ENCODE results near the gene CYGB.

CYGB gene

GRCh38 chr17:76554131-76554530 is 16.6 kb upstream of the CYGB start:
- Histone ChIP-seq H3K27ac (ENCODE audit: low read length, poor library complexity, severe bottlenecking) (no peak overlapping the region), H2BK12ac (ENCODE audit: low read length in 2 of 2) (no peak overlapping the region), H3K4me3 (ENCODE audit: insufficient read depth in 1 of 2, low read depth in 1 of 2, low read length in 2 of 2) (no peak overlapping the region), H2BK120ac (ENCODE audit: low read depth, low read length) (no peak overlapping the region), H4K91ac (ENCODE audit: low read length) (no peak overlapping the region), H3K9ac (ENCODE audit: low read length) (no peak overlapping the region), H3K9me3 (ENCODE audit: control insufficient read depth, low read length) (no peaks in the 10 kb centered on the region), H3K79me1 (replicated peaks; ENCODE audit: low read length, poor library complexity, severe bottlenecking) (peaks cover 5% of the 10 kb centered on the region), H3K4me1 (ENCODE audit: control insufficient read depth, insufficient read depth, low read depth, low read length) (peaks cover 14% of the 10 kb centered on the region), H3K23ac (ENCODE audit: low read length in 2 of 2) (no peak overlapping the region), H2AK5ac (ENCODE audit: low read length, severe bottlenecking) (no peak overlapping the region), H3K14ac (ENCODE audit: low read length in 2 of 2) (no peak overlapping the region), H4K8ac (ENCODE audit: low read length) (no peak overlapping the region), H3K4me2 (ENCODE audit: low read length, poor library complexity, severe bottlenecking) (no peak overlapping the region), H3K4ac (ENCODE audit: low read depth in 1 of 2, low read length in 2 of 2) (no peak overlapping the region), H2BK5ac (ENCODE audit: low read depth, low read length, poor library complexity, severe bottlenecking) (no peak overlapping the region), H3K27me3 (ENCODE audit: control insufficient read depth in 1 of 2, insufficient read depth in 1 of 2, low read length in 2 of 2) (no peaks in the 10 kb centered on the region), H3K36me3 (ENCODE audit: control insufficient read depth in 1 of 2, insufficient read depth in 2 of 2, low read depth in 1 of 2, low read length in 2 of 2) (peaks cover 0 to 3% of the 10 kb centered on the region in 2 experiments), H3K18ac (ENCODE audit: low read depth in 1 of 2, low read length in 2 of 2) (no peak overlapping the region), H2BK15ac (ENCODE audit: low read depth, poor library complexity, severe bottlenecking) (no peak overlapping the region), H2AFZ (ENCODE audit: low read depth, low read length) (no peak overlapping the region)
- WGBS, result 81% methylated on average over 6 of the region's 6 CpGs
- no peak for DNase-seq

- Histone ChIP-seq H3K14ac (ENCODE audit: low read length in 2 of 2) (peak overlapping the region in 1 of 2 experiments; percentile 68), H2AK5ac (ENCODE audit: low read length, severe bottlenecking) (peak overlapping the region; percentile 91), H3K9me3 (ENCODE audit: control insufficient read depth, low read length) (no peaks in the 10 kb centered on the region), H3K4me2 (ENCODE audit: low read length, poor library complexity, severe bottlenecking) (no peak overlapping the region), H2AFZ (ENCODE audit: low read depth, low read length) (no peak overlapping the region), H3K4ac (ENCODE audit: low read depth in 1 of 2, low read length in 2 of 2) (no peak overlapping the region), H3K27ac (ENCODE audit: low read length, poor library complexity, severe bottlenecking) (no peak overlapping the region), H3K18ac (ENCODE audit: low read depth in 1 of 2, low read length in 2 of 2) (peak overlapping the region in 1 of 2 experiments; percentile 65), H3K79me1 (replicated peaks; ENCODE audit: low read length, poor library complexity, severe bottlenecking) (peaks cover 5% of the 10 kb centered on the region), H2BK12ac (ENCODE audit: low read length in 2 of 2) (peak overlapping the region in 1 of 2 experiments; percentile 85), H3K36me3 (ENCODE audit: control insufficient read depth in 1 of 2, insufficient read depth in 2 of 2, low read depth in 1 of 2, low read length in 2 of 2) (peaks cover 0 to 3% of the 10 kb centered on the region in 2 experiments), H2BK5ac (ENCODE audit: low read depth, low read length, poor library complexity, severe bottlenecking) (no peak overlapping the region), H3K23ac (ENCODE audit: low read length in 2 of 2) (no peak overlapping the region), H2BK120ac (ENCODE audit: low read depth, low read length) (no peak overlapping the region), H3K9ac (ENCODE audit: low read length) (no peak overlapping the region), H3K4me1 (ENCODE audit: control insufficient read depth, insufficient read depth, low read depth, low read length) (peaks cover 12% of the 10 kb centered on the region), H4K91ac (ENCODE audit: low read length) (no peak overlapping the region), H4K8ac (ENCODE audit: low read length) (no peak overlapping the region), H2BK15ac (ENCODE audit: low read depth, poor library complexity, severe bottlenecking) (peak overlapping the region; percentile 33), H3K27me3 (ENCODE audit: control insufficient read depth in 1 of 2, insufficient read depth in 1 of 2, low read length in 2 of 2) (no peaks in the 10 kb centered on the region), H3K4me3 (ENCODE audit: insufficient read depth in 1 of 2, low read depth in 1 of 2, low read length in 2 of 2) (no peak overlapping the region)
- 96% methylated on average over 6 of the region's 8 CpGs for WGBS
- DNase-seq, result no peak
Measured at GRCh38 chr17:76553178-76553908, 15.8 kb upstream of the CYGB start.

DNA sequence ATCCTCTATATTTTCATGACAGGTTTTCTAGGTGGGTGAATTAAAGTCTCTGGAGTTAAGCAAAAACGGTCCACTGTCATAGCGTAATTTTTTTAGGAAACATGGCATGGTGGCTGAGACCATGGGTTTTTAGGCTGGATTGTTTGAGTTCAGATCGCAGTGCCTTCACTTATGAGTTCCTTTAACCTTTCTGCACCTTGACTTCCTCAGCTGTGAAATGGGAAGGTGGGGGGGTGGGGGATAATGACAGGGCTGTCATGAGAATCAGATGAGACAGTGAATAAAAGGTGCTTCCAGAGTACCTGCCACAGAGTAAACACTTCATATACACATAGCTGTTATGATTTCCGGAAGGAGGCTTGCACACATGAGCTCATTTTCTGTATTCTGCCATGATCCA is 14.2 kb upstream of the CYGB start:
- H3K4me2 ChIP-seq (ENCODE audit: low read length, poor library complexity, severe bottlenecking), result no peak overlapping the region
- no peak overlapping the region for H2AFZ ChIP-seq (ENCODE audit: low read depth, low read length)
- H2BK15ac ChIP-seq (ENCODE audit: low read depth, poor library complexity, severe bottlenecking), result peak overlapping the region; percentile 39
- no peak overlapping the region for H3K14ac ChIP-seq (ENCODE audit: low read length in 2 of 2)
- 94% methylated on average over 3 of the region's 4 CpGs for WGBS
- no peak overlapping the region for H4K91ac ChIP-seq (ENCODE audit: low read length)
- H2BK5ac ChIP-seq (ENCODE audit: low read depth, low read length, poor library complexity, severe bottlenecking), result peak overlapping the region; percentile 47
- DNase-seq, result no peak
- peak overlapping the region; percentile 95 for H2AK5ac ChIP-seq (ENCODE audit: low read length, severe bottlenecking)
- peak overlapping the region; percentile 42 for H2BK120ac ChIP-seq (ENCODE audit: low read depth, low read length)
- H3K4ac ChIP-seq (ENCODE audit: low read depth in 1 of 2, low read length in 2 of 2), result peak overlapping the region; percentile 6 to 91
- H3K4me3 ChIP-seq (ENCODE audit: insufficient read depth in 1 of 2, low read depth in 1 of 2, low read length in 2 of 2), result no peak overlapping the region
- peak overlapping the region; percentile 59 for H3K9ac ChIP-seq (ENCODE audit: low read length)
- H3K9me3 ChIP-seq (ENCODE audit: control insufficient read depth, low read length), result no peaks in the 10 kb centered on the region
- peak overlapping the region in 1 of 2 experiments; percentile 85 for H3K18ac ChIP-seq (ENCODE audit: low read depth in 1 of 2, low read length in 2 of 2)
- no peak overlapping the region for H3K23ac ChIP-seq (ENCODE audit: low read length in 2 of 2)
- H3K4me1 ChIP-seq (ENCODE audit: control insufficient read depth, insufficient read depth, low read depth, low read length), result peaks cover 17% of the 10 kb centered on the region
- peaks cover 0 to 3% of the 10 kb centered on the region in 2 experiments for H3K36me3 ChIP-seq (ENCODE audit: control insufficient read depth in 1 of 2, insufficient read depth in 2 of 2, low read depth in 1 of 2, low read length in 2 of 2)
- H3K27ac ChIP-seq (ENCODE audit: low read length, poor library complexity, severe bottlenecking), result no peak overlapping the region
- peaks cover 3% of the 10 kb centered on the region for H3K79me1 ChIP-seq (replicated peaks; ENCODE audit: low read length, poor library complexity, severe bottlenecking)
- H2BK12ac ChIP-seq (ENCODE audit: low read length in 2 of 2), result peak overlapping the region; percentile 4 to 69
- no peak overlapping the region for H4K8ac ChIP-seq (ENCODE audit: low read length)
- H3K27me3 ChIP-seq (ENCODE audit: control insufficient read depth in 1 of 2, insufficient read depth in 1 of 2, low read length in 2 of 2), result no peaks in the 10 kb centered on the region

GRCh38 chr17:76550712-76551615 is 13.5 kb upstream of the CYGB start:
- peak overlapping the region; percentile 72 to 89 for H2BK12ac ChIP-seq (ENCODE audit: low read length in 2 of 2)
- peak overlapping the region; percentile 59 for H3K9ac ChIP-seq (ENCODE audit: low read length)
- peak overlapping the region; percentile 66 for H3K27ac ChIP-seq (ENCODE audit: low read length, poor library complexity, severe bottlenecking)
- no peaks in the 10 kb centered on the region for H3K9me3 ChIP-seq (ENCODE audit: control insufficient read depth, low read length)
- peak overlapping the region; percentile 42 for H2BK120ac ChIP-seq (ENCODE audit: low read depth, low read length)
- H3K36me3 ChIP-seq (ENCODE audit: control insufficient read depth in 1 of 2, insufficient read depth in 2 of 2, low read depth in 1 of 2, low read length in 2 of 2), result peaks cover 0 to 3% of the 10 kb centered on the region in 2 experiments
- peaks cover 23% of the 10 kb centered on the region for H3K4me1 ChIP-seq (ENCODE audit: control insufficient read depth, insufficient read depth, low read depth, low read length)
- no peaks in the 10 kb centered on the region for H3K27me3 ChIP-seq (ENCODE audit: control insufficient read depth in 1 of 2, insufficient read depth in 1 of 2, low read length in 2 of 2)
- WGBS, result 76% methylated on average over 13 of the region's 15 CpGs
- H3K14ac ChIP-seq (ENCODE audit: low read length in 2 of 2), result no peak overlapping the region
- no peak overlapping the region for H2AFZ ChIP-seq (ENCODE audit: low read depth, low read length)
- no peak overlapping the region for H2BK15ac ChIP-seq (ENCODE audit: low read depth, poor library complexity, severe bottlenecking)
- peak overlapping the region in 1 of 2 experiments; percentile 67 for H3K4ac ChIP-seq (ENCODE audit: low read depth in 1 of 2, low read length in 2 of 2)
- peak overlapping the region; percentile 48 for H4K91ac ChIP-seq (ENCODE audit: low read length)
- peak overlapping the region in 1 of 2 experiments; percentile 39 for H3K4me3 ChIP-seq (ENCODE audit: insufficient read depth in 1 of 2, low read depth in 1 of 2, low read length in 2 of 2)
- H3K23ac ChIP-seq (ENCODE audit: low read length in 2 of 2), result no peak overlapping the region
- no peaks in the 10 kb centered on the region for H3K79me1 ChIP-seq (replicated peaks; ENCODE audit: low read length, poor library complexity, severe bottlenecking)
- H4K8ac ChIP-seq (ENCODE audit: low read length), result peak overlapping the region; percentile 39
- H2BK5ac ChIP-seq (ENCODE audit: low read depth, low read length, poor library complexity, severe bottlenecking), result peak overlapping the region; percentile 47
- H3K4me2 ChIP-seq (ENCODE audit: low read length, poor library complexity, severe bottlenecking), result no peak overlapping the region
- peak overlapping the region; percentile 56 to 85 for H3K18ac ChIP-seq (ENCODE audit: low read depth in 1 of 2, low read length in 2 of 2)
- DNase-seq, result peak; percentile 73
- H2AK5ac ChIP-seq (ENCODE audit: low read length, severe bottlenecking), result peak overlapping the region; percentile 69

All from mesenchymal stem cell (in vitro differentiated cells and primary cell).